Breast epithelium (tissue), 3 donors: ENCODE data around the gene MYRF.

Source experiments
- POLR2A ChIP-seq: fragments of 450-650 bp; IDR thresholded peaks from one replicate; pipeline ENCODE4 v1.6.1; 2016; ENCODE audit warnings: antibody characterized with exemption, mild to moderate bottlenecking, moderate library complexity
- POLR2AphosphoS5 ChIP-seq, 3 donors: sonication (generic); formaldehyde crosslinking; IDR thresholded peaks; one replicate each; pipeline ENCODE4 v1.6.1; 2017; ENCODE audit warnings: antibody characterized with exemption in 3 of 3
- TF ChIP-seq, protein P1 (sequence below), 3 donors: fragments of 450-650 bp; IDR thresholded peaks; one replicate each; pipeline ENCODE4 v1.5.1; 2016 to 2017; ENCODE audit warnings: antibody characterized with exemption in 3 of 3, mild to moderate bottlenecking in 3 of 3, moderate library complexity in 3 of 3

DNA sequence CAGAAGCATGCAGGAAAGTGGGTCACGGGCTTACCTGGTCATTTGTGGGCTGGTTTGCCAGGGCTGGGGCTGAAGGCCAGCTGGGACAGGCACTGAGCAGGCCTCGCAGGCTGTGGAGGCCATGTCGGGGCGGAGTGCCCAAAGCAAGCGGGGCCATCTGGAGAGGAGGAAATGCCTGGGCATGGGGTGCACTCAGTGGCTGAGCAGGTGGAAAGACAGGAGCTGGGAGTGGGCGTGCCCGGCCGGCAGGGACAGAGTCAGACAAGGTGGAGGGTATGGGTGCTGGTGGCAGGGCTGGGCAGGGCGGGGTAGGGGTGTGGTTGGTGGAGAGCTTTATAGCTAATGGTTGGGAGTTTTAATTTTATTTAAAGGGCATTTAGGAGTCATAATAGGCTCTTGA lies 44.9 kb upstream of the MYRF start:
- TF ChIP-seq, protein P1, sequence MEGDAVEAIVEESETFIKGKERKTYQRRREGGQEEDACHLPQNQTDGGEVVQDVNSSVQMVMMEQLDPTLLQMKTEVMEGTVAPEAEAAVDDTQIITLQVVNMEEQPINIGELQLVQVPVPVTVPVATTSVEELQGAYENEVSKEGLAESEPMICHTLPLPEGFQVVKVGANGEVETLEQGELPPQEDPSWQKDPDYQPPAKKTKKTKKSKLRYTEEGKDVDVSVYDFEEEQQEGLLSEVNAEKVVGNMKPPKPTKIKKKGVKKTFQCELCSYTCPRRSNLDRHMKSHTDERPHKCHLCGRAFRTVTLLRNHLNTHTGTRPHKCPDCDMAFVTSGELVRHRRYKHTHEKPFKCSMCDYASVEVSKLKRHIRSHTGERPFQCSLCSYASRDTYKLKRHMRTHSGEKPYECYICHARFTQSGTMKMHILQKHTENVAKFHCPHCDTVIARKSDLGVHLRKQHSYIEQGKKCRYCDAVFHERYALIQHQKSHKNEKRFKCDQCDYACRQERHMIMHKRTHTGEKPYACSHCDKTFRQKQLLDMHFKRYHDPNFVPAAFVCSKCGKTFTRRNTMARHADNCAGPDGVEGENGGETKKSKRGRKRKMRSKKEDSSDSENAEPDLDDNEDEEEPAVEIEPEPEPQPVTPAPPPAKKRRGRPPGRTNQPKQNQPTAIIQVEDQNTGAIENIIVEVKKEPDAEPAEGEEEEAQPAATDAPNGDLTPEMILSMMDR (IDR thresholded peaks at IDR 0.05) = no peak
- no peak for TF ChIP-seq POLR2AphosphoS5 (IDR thresholded peaks at IDR 0.05)
- no peak for TF ChIP-seq POLR2A
